HuH-7 (cell line): Measurements from ENCODE around the gene LSG1.

Source experiments
- DNase-seq: peaks from one replicate; pipeline ENCODE4 v3.0.0; 2011; ENCODE audit warnings: low spot score

LSG1 gene

DNA sequence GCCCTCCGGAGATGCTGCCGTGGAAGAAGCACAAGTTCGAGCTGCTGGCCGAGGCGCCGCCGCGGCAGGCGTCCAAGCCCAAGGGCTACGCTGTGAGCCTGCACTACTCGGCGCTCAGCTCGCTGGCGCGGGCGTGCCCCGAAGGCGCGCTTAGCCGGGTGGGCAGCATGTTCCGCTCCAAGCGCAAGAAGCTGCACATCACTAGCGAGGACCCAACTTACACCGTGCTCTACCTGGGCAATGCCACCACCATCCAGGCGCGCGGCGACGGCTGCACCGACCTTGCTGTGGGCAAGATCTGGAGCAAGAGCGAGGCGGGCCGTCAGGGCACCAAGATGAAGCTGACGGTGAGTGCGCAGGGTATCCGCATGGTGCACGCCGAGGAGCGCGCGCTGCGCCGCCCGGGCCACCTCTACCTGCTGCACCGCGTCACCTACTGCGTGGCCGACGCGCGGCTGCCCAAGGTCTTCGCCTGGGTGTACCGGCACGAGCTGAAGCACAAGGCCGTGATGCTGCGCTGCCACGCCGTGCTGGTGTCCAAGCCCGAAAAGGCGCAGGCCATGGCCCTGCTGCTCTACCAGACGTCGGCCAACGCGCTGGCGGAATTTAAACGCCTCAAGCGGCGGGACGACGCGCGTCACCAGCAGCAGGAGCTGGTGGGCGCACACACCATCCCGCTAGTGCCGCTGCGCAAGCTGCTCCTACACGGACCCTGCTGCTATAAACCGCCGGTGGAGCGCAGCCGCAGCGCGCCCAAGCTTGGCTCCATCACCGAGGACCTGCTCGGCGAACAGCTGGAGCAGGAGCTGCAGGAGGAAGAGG is 15.0 kb upstream of the LSG1 start:
- no peak for DNase-seq

GRCh38 chr3:194686414-194686815 is 14.4 kb upstream of the LSG1 start:
- DNase-seq: no peak

DNA sequence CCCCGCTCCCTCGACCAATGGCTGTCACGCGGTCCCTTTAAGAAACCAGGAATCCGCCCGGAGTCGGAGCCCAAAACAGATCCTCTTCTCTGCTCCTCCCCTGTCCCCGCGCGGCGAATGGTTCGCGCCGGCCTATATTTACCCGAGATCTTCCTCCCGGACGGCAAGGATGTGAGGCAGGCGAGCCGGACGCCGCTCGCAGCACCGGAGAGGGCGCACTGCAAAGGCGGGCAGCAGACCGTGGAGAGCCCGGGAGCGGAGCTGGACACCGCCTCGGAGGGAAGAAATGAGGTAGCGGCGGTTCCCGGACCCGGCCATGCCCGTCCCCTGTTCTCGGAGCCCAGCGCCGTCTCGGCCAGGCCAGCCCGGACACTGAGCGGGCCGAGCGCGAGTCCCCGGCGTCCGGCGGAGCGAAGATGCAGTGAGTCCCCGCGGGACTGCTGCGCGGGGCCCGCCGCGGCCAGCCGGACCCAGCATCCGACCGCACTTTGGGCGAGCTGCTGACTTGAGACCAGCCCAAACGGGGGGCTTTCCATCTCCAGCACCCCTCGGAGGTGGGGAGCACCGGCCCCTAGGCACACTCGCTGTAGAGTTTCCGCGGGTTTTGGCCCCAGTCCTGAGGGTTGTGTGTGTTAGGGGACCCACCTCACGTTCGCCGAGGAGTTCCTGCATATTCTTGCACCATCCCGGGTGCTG is 13.9 kb upstream of the LSG1 start, which contains the start of gene FAM43A:
Gene FAM43A (plus strand): TSS at position 166 of the 696 bp plus-strand sequence. CDS start 944 bp downstream, outside the sequence.
- peak; percentile 84 for DNase-seq

DNA sequence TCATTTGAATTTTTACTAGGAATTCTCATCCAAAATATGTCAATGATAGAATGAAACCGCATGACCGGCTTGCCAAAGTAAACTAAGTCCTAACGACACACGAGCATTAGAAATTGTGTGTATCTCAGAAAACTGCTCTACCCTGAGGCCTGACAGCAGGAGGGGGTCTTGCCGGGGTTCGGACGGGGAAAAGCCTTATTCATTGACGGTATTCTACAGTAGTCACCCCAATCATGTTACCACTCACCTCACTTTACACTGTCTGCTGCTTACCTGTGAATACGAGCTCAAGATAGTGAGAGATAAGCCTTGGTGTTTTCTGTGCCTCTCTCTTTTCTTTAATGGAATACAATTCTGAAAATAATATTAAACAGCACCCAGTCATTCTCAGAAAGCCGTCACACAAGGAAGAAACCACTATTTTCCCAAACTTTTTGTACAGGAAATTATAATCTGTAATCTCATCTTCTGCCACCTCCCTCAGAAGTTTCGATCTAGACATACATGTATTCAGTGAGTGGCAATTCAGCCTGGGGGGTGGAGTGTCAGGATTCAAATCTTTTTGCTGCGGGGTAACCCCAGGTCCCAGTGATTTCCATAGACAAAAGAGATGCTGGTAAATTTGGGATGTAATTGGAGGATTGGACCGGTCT is 13.2 kb upstream of the LSG1 start:
- no peak for DNase-seq

DNA sequence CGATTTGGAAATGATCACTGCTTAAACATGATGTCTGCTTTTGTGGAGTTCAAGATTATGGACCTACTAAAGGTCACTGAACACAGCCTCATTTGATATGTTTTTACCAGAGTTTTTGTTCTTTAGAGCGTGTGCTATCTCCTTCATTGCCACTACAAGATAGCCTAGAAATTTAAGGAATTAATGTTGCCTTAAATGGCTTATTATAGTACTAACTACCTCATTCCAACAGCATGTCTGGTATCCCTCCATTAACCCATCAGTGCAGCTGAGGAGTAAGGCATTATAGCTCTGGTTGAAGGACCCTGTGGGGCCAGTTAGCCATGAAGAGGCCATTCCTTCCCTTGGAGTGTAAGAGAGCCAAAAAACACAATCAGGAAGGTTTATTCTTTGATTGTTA is 11.4 kb upstream of the LSG1 start:
- DNase-seq: no peak

DNA sequence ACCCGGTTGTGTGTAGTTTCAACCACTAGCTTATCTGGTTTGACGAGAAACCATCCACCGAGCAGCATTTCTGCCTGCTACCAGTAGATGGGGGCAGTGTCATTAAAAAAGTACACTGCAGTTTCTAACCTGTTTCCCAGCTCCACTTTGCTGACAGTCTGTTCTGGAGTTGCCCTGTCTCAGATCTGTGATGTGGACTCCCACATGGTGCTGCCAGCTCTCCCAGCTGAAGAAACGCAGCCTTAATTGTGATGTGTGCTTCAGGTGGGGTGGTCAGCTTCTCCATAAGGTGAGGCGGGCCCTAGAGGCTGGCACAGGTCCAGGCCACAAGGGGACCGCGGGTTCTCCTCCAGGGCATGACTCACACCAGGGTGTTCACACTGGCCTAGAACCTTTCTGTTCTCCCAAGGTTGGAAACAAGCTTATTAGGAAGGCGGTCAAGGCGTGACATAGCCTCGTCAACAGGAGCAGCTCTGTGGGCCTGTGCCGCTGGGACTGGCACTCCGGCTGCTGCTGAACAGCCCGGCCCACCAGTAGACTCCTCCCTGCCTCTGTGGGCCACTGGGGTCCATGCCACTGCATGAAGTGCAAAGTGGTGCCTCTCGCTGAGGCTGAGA is 10.8 kb upstream of the LSG1 start:
- DNase-seq: peak; percentile 91

GRCh38 chr3:194682189-194682693 is 10.2 kb upstream of the LSG1 start:
- no peak for DNase-seq

GRCh38 chr3:194680888-194681615 is 9.1 kb upstream of the LSG1 start:
- no peak for DNase-seq

DNA sequence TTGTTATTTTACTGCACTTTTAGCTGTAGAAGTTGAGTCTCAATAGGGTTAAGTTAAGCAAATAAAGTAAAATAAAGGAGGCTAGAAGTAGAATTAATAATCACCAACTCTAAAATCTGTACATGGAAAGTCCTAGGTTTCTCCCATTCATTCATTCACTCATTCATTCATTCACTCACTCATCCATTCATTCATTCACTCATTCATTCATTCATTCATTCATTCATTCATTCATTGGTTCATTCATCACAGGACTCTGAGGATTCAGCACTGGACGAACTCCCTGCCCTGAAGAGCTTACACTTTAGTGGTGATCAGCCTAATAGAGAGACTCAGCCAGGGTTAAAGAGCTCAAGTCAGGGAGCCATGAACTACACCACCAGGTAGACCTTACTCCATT is 4.5 kb upstream of the LSG1 start:
- DNase-seq: no peak

- DNase-seq: no peak
These were observed 3.7 kb upstream of the LSG1 start for GRCh38 chr3:194675680-194676079.

- DNase-seq: no peak
These were observed 3.2 kb upstream of the LSG1 start for GRCh38 chr3:194675081-194675640.

GRCh38 chr3:194673761-194674160 is 1.8 kb upstream of the LSG1 start:
- no peak for DNase-seq

GRCh38 chr3:194672876-194673275 is 885 bp upstream of the LSG1 start:
- DNase-seq: no peak

DNA sequence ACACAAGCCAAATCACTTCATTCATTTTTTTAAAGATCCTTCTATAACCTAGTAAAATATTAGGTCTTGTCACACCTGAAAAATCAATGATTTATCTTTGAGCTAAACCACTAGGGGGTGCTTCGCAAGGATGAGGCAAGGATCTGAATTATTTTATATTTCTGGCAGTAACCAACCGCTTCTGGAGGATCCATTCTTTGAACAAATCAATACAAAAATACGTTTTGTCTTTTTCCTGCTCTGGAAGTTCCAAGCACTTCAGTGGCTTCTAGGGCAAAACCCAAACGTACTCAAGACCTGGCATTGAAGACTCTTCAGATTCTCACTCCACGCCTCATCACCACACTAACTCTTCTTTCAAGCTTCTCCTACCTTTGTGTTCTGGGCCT is 486 bp downstream of the LSG1 start:
- no peak for DNase-seq

DNA sequence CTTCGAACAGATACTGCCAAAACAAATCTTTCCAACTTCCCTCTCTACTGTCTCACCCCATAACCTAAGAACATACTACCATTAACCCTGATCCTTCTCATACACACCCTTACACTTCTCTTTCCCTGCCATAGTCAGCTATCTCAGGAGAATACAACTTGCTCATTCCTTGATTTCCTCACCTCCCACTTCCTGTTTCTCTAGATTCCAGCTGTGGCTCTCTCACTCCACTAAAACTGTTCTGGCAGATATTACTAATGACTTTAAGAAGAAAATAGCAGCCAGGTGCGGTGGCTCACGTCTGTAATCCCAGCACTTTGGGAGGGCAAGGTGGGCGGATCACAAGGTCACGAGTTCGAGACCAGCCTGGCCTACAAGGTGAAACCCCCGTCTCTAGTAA is 4.6 kb downstream of the LSG1 start:
- DNase-seq: no peak

GRCh38 chr3:194664857-194665256 is 7.1 kb downstream of the LSG1 start:
- no peak for DNase-seq

DNA sequence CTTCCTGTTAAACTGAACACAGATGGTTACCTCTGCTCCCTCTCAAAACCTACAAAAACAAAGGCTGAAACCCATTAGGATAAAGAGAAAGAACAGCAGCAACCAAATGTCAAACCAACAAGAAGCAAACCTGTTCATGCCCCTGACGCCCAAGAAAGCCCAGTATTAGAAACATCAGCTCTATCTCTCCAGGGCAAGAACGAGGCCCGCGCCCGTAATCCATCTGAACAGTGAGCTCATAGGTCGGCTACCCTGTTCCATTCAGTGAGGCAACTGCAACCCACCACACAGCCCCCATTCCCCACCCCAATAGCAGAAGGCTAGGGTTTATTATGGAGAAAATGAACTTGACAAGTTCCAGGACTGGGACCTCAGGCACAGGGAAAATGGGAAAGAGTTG is 10.0 kb downstream of the LSG1 start:
- DNase-seq: no peak

- DNase-seq: no peak
These were observed 10.6 kb downstream of the LSG1 start for GRCh38 chr3:194661374-194661773.

- no peak for DNase-seq
These were observed 12.2 kb downstream of the LSG1 start for GRCh38 chr3:194659778-194660177.

- no peak for DNase-seq
These were observed 13.3 kb downstream of the LSG1 start for GRCh38 chr3:194658477-194659242.

GRCh38 chr3:194657439-194657838 is 14.6 kb downstream of the LSG1 start:
- no peak for DNase-seq
